ENCODE data around the gene GPR149. TPM values are rescaled to one million over a fixed set of nuclear protein-coding genes. Genes with fewer than 3 reads are reported as not detected.

GPR149 gene
- total and polyA plus RNA-seq, 2 of the 8 experiments (the other 6 are each of a cell fraction or from before 2014, with no cell fraction given), result not detected

DNA sequence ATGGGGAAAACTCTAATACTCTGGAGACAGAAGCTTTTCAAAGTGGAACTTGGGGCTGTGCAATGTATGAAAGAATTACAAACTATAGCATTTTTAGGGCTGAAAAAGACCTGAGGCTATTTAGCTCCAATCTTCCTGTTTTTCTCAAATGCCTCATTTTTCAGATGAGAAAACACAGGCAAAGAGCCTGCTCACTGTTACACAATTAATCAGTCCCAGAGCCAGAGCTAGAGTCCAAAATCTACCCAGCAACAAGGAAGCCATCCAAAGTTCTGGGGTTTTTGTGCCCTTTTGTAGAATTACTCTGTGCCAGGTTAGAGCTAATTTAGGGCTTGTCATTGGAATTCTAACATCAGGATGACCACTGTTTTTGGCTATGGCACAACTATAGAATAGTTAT, 45.5 kb downstream of the GPR149 start:
- Histone ChIP-seq H3K9me3 (ENCODE audit: insufficient read depth in 2 of 2, low read depth in 1 of 2, low read length in 1 of 2) (no peaks in the 10 kb centered on the region), H3K4me1 (replicated peaks in 1 of 4; ENCODE audit: control insufficient read depth in 3 of 4, insufficient read depth in 4 of 4, low read length in 3 of 4) (no peaks in the 10 kb centered on the region), H3K79me1 (ENCODE audit: low read depth, low read length) (no peaks in the 10 kb centered on the region), H4K20me1 (replicated peaks in 1 of 2; ENCODE audit: control insufficient read depth in 1 of 2, insufficient read depth in 2 of 2, low read length in 2 of 2) (no peaks in the 10 kb centered on the region), H2AFZ (ENCODE audit: low read length) (no peak overlapping the region), H2BK20ac (ENCODE audit: low read length) (no peak overlapping the region), H3K27me3 (replicated peaks in 1 of 4; ENCODE audit: control insufficient read depth in 3 of 4, extremely low read depth in 1 of 4, insufficient read depth in 3 of 4, low read length in 3 of 4) (peaks cover 0 to 1% (median 0%) of the 10 kb centered on the region in 4 experiments; a peak in 1 of 7 replicates), H3K27ac (ENCODE audit: low read depth, low read length) (no peak overlapping the region), H3K14ac (ENCODE audit: insufficient read length) (no peak overlapping the region), H2AK5ac (ENCODE audit: low read depth, low read length) (no peak overlapping the region), H4K91ac (replicated peaks; ENCODE audit: insufficient read length, low read length) (no peak overlapping the region), H2BK5ac (ENCODE audit: low read depth, low read length) (no peak overlapping the region), H3K4ac (replicated peaks; ENCODE audit: insufficient read length, low read depth, low read length) (no peak overlapping the region), H3K4me2 (ENCODE audit: insufficient read depth in 1 of 2, low read depth in 2 of 2, low read length in 2 of 2) (no peak overlapping the region), H3K18ac (ENCODE audit: extremely low read depth, low read length) (no peak overlapping the region), H4K8ac (ENCODE audit: extremely low read depth, insufficient read depth, low read length) (no peak overlapping the region), H3K23ac (ENCODE audit: insufficient read length) (no peak overlapping the region), H2BK12ac (ENCODE audit: low read depth, low read length) (no peak overlapping the region), H4K5ac (ENCODE audit: insufficient read length, low read depth, low read length) (no peak overlapping the region), H3K36me3 (ENCODE audit: control insufficient read depth in 2 of 4, insufficient read depth in 4 of 4, low read length in 3 of 4) (no peaks in the 10 kb centered on the region), H3K9ac (replicated peaks in 1 of 4; ENCODE audit: extremely low read depth in 1 of 4, low read depth in 3 of 4, low read length in 3 of 4) (no peak overlapping the region), H3K79me2 (ENCODE audit: control insufficient read depth in 1 of 2, insufficient read depth in 2 of 2, low read length in 2 of 2) (no peaks in the 10 kb centered on the region), H3K23me2 (ENCODE audit: low read depth, low read length) (no peaks in the 10 kb centered on the region), H3K56ac (replicated peaks; ENCODE audit: insufficient read length, low read depth, low read length) (no peak overlapping the region), H2BK15ac (ENCODE audit: low read length) (no peak overlapping the region), H3K4me3 (ENCODE audit: extremely low read depth in 1 of 4, insufficient read depth in 2 of 4, low read depth in 3 of 4, low read length in 4 of 4) (no peak overlapping the region), H2BK120ac (replicated peaks; ENCODE audit: low read depth, low read length) (no peak overlapping the region)
- ChIA-PET POLR2A (ENCODE audit: partially characterized antibody) (no interaction called here), CTCF (ENCODE audit: partially characterized antibody) (interaction anchor here (0.6 to 1.0 kb wide), 4 partner anchors 9 to 168 kb away, joined by 3 read pairs; no protein-coding TSS in a partner anchor)
- DNase-seq (ENCODE audit: low read depth in 1 of 2, low spot score in 2 of 2), result no peak
- FAIRE-seq, result no peak
- TF ChIP-seq TCF12 (IDR thresholded peaks at IDR 0.05; ENCODE audit: low read depth, low read length) (no peak), MAFK (IDR thresholded peaks at IDR 0.05; ENCODE audit: low read depth, low read length) (no peak), CTBP2 (IDR thresholded peaks at IDR 0.05; ENCODE audit: borderline replicate concordance, insufficient read depth, insufficient read length, low read length) (no peak), SAP30 (IDR thresholded peaks at IDR 0.05; ENCODE audit: insufficient read depth, insufficient replicate concordance, low read length) (no peak), PHF8 (conservative IDR thresholded peaks at IDR 0.05; ENCODE audit: low read depth, low read length) (no peak), SP1 (IDR thresholded peaks at IDR 0.05; ENCODE audit: low read depth, low read length) (no peak), KDM4A (IDR thresholded peaks at IDR 0.05; ENCODE audit: low read depth, low read length, severe bottlenecking) (no peak), BRCA1 (IDR thresholded peaks at IDR 0.05; ENCODE audit: low read depth, low read length) (no peak), SP2 (IDR thresholded peaks at IDR 0.05; ENCODE audit: low read length) (no peak), POLR2AphosphoS5 (IDR thresholded peaks at IDR 0.05; ENCODE audit: low read depth, low read length) (no peak), RNF2 (IDR thresholded peaks at IDR 0.05; ENCODE audit: borderline replicate concordance, low read depth, low read length, missing control alignments, poor library complexity, severe bottlenecking) (no peak), CBX8 (IDR thresholded peaks at IDR 0.05; ENCODE audit: borderline replicate concordance, low read depth, low read length) (no peak), RXRA (IDR thresholded peaks at IDR 0.05; ENCODE audit: insufficient read depth, low read depth, low read length) (no peak), TEAD4 (IDR thresholded peaks at IDR 0.05; ENCODE audit: low read depth, low read length) (no peak), KDM5A (IDR thresholded peaks at IDR 0.05; ENCODE audit: low read length) (no peak), YY1 (IDR thresholded peaks at IDR 0.05; ENCODE audit: low read depth, low read length) (no peak)

Data from H1 (cell line).